ENCODE data around the gene RAB6B.

RAB6B gene

DNA sequence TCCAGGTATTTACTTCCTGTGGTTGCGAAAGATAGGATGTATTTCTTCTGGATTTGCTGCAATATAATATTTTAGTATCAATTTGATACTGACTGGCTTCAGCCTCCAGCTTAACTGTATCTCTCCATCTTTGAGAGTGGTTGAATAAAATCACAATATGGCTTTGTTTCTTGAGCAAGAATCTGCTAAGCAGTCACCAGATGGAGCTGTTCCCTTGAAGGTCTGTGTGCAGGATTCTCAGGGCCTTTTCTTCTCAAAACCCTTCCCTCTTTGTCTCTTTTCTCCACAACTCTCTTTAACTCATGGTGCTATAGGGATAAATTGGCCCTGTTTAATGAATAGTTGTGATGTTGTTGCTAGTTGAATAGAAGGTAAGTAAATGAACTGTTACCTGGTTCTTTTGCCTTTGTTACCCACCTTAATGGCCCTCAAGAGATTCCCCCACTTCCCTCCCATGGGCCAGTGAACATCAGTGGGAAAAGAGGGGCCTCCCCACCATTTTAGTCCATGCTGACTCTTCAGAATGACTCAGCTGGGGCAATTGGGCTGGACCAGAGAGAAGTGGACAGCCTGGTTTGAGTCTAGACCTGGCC is 34.8 kb upstream of the RAB6B start:
- peak; percentile 34 for DNase-seq

DNA sequence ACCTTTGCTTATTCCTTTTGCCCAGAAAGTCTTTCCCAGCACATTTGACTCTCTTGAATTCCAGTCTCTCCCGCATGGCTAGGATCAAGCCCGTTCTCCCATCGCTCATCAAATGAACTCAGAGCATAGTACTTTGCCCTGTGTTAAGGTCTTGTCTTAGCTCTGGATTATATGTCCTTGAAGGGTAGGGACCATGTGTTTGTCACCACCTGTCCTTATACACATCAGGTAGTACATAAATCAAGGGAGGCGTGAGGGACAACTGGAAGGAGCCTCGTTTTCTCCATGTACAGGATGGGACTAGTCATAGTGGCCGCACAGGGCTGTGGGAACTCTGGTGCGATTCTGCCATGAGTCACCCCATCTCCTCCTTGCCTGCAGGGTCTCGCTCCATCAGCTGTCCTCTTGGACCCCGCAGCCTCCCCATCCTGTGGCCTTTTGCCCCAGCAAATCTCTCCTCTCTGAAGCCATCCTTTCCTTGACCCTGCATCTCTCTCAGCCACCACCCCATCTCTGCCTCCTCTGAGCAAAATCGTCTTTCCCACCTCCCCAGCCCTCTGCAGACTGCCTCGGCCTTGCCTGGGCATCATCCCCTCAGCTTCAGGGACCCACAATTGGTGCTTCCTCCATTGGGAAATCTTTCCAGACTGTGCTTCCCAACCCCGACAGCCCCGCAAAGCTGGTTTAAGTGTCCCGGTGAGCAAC is 33.4 kb upstream of the RAB6B start:
- no peak for DNase-seq

DNA sequence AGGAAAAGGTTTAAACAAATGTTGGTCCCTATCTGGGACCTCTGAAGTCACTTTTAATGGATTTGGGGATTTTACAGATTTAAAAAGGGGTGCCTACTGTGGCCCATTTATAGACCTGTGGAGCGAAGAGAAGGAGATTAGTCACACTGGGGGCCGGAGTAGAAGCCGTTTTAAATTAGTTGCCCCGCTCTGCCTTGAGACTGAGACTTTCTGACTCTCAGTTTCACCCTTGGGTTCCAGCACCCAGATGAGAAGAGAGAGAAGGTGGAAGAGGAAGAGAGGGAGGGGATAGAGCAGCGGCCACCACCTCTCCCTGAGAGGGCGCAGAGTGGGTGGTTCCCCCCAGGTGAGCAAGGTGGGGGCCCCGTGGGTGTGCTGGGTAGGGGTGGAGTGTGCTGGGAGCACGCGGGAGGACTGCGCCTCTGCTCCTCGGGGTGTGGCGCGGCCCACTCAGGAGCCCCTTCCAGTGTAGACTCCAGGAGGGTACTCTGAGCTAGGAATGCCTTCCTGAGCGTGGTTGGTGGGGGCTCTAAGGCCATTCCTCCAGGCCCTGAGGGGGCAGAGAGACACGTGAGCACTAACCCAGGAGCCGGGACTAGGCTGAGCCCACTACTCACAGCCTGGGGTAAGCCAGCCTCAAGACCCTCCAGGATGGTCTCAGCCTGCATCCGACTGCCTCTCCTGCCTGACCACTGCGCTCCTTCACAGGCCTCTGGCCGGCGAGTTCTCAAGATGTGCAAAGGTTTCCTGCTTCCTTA is 32.6 kb upstream of the RAB6B start:
- DNase-seq, result no peak

DNA sequence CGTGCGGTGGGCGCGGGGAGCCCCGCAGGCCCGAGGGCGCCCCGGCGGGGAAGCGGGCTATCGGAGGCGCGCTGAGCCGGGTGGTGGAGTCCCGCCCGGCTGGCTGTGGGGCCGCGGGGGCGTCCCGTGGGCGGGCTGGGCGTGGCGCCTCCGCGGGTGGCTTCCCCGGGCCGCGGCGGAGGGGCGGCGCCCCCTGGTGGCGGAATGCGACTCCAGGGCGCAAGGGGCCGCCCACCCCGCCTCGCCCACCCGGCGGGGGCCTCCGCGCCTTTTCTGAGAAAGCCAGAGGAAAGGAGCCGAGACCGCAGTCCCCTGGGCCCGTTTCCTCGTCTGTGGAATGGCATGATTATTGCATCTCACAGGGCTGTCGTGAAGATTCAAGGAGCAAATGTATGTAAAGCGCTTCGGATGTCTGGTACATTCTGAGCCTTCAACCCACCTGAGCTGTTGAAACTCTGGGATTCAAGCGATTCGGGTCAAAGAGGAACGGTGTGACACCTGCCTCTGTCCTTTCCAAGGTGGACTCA is 31.9 kb upstream of the RAB6B start:
- peak; percentile 29 for DNase-seq

DNA sequence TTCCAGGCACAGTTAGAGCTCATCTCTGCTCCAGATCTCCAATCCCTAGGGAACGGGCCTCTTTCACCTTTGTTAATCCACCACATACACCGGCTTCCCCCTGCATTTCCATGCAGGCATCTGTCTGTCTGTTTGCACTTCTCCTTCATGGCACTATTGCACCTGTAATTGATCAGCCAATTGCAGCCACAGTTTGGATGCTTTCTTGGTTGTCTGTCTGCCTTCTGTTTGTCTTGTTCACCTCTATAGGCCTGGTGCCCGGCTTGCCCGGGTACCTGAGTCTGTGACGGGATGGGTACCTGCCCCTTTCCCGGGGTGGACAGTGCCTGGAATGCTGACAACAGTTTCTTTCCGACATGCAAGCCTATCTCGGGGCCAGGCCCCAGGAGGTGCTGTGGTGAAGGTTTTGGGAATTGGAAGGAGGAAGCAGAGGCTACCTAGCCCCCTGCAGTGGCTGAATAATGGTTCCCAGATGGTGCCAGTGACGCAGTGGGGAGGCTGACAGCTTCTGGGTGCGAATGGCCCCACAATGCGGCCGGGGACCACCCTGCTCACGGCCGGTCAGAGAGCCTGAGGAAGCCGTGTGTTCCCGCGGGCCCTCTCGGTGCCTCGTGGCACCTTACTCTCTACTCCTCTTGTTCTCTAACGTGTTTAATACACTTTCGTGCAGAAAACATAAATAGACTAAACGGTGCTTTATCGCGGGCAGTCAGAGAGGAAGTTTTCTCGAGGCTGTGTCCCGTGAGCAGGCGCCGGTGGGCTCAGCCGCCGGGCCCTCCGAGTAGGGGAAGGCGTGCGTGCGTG is 31.3 kb upstream of the RAB6B start:
- DNase-seq, result no peak

DNA sequence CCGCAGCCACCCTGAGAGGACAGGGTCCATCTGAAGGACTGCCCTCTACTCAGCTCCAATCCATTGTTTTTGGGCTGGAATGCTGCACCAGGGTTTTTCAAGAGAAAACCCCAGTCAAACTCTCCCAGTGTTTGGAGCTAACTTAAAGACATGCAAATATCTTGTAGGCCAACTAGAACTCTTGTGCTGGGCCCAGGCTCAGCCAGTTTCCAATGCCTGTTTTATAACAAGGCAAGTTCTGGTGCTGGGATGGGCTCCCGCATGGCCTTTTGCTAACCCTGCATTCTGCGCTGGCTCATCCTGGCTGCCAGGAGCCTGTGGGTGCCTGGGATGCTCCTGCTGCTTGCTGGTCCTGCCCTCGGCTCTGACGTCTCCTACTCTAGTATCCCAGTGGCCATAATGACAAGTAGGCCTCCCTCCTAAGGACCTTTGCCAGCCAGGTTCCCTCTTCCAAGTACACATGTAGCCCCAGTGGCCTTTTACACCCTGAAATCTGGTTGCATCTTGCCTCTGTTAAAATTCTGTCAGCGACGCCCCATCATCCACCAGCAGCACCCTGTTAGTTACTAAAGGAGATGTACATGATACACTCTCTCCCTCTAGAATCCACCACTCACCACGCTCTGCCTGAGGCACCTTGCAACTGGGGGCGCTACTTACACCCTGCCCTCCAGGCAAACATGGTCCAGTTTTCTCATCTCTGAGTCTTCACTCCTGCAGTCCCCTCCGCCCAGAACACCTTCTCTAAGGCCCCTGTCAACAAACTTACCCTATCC is 30.5 kb upstream of the RAB6B start:
- no peak for DNase-seq

DNA sequence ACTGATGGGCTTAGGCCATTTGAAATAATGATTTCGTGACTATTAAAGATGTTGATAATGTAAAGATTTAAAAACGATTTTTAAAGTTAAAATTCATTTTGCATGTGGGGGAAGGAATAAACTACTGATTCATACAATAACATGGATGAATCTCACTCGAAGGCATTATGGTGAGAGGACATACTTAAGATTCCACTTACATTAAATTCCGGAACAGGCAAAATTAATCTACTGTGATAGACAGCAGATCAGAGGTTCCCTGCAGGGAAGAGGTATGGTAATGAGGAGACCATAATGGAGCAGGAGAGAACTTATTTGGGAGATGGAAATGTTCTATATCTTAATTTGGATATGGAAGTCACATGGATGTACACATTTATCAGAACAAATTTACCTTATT is 28.4 kb upstream of the RAB6B start:
- DNase-seq, result no peak

DNA sequence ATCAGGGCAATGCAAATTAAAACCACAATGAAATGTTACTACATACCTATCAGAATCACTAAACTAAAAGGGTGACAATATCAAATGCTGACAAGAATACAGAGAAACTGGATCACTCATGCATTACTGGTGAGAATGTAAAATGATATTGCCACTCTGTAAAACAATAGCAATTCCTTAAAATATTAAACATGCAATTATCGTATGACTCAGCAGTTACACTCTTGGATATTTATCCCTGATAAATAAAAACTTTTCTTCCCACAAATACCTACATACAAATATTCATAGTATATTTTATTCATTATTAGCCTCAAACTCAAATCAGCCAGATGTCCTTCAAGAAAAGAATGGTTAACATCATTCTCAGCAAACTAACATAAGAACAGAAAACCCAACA is 25.9 kb upstream of the RAB6B start:
- no peak for DNase-seq

DNA sequence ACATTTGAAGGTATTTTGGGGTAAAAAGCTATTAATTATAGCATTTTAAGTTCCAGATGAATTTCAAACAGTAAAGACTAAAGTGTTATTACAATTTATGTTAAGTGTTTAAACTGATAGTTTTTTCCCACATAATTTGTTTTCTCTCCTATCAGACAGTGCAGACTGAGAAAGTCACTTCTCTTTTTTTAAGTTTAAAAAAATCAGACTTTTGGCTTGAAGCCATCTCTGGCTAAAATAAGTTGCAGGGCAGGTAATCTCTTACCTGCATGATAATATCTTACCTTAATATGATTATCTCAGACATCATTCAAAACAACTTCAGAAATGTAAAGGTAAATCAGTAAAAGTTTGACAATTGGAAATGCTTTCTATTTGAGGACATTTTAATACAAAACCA is 21.5 kb upstream of the RAB6B start:
- DNase-seq, result no peak

DNA sequence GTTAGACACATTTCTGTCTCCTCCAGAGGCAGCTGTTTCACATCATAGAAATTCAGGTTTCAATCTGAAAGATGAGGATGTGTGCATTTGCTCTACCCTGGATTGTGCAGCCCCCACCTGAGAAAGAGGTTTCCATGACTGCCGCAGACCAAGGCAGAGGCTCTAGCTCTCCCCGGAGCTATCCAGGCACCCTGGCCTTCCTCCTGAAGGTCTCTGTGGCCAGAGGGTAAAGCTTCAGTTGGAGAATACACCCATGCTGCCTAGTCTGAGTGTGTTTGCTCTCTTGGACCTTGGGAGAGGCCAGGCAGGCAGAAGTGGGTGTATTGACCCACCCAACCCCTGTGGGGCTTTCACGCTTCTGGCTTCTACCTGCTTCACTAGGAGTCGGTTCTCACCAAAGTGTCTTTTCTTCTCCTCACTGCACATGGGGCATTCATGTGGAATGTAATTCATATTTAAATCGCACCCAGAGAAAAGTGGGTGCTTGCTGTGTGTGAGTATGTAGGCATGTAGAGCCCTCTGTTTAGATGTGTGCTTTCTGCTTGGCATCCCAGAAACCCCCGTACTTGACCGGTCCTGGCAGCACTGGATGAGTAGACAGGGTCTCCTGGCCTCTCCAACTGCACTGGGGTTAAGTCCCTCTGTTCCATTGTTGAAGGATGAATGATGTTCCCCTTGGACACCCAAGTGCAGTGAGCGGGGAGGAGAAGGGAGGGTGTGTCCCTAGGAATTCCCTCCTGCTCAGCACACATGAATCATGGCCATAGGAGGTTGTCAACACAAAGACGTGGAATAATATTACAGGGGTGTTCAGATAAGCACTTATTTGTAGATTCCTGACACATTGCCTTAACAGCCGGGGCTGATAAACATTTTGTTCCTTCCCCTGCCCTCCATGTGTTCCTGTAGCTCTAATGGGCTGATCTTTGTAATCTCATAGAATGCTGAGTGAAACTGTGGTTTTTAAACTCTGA is 20.3 kb upstream of the RAB6B start:
- no peak for DNase-seq

DNA sequence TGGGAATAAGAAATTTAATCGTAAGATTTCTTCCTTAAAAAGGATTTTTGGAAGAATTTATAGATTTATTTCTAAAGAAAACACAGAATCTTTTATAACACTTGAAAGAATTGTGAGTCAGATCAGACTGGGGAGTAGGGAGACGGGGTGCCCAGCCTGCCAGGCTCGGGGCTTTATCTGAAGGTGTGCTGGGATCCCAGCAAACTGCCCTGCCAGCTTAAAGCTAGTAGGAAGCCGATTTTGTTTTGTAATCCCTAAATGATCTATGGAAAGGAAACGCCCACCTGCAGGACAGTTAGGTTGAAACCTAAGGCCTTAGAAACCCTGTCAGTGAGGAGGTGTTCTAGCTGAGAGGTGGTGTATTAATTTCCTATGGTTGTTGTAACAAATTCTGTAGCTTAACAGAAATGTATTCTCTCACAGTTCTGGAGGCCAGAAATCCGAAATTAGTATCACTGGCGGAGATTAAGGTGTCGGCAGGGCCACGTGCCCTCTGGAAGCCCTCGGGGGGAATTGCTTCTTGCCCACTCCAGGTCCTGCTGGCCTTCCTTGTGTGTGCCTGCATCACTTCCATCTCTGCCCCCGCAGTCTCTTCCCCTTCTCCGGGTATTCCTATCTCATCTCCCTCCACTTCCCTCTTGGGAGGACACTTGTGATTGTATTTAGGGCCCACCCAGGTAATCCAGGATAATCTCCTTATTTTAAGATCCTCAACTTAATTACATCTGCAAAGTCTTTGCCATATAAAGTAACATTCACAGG is 19.3 kb upstream of the RAB6B start:
- DNase-seq, result no peak

DNA sequence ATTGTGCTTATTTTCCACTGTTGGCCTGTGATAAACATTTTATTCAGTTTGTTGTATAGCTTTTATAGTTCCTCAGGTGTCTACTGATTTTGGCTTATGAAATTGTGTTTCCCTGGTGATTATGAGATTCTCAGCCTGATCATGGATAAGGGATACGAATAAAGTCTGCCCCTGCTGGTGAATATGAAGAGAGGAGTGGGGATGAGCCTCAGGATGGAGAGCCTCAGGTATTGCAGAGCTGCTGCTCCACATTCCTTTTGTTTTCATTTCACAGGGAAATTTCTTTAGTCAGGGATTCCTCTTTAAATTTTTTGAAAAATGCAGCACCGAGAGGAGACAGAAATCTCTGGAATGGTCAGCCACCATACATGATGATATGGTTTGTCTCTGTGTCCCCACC is 14.7 kb upstream of the RAB6B start:
- DNase-seq, result no peak

DNA sequence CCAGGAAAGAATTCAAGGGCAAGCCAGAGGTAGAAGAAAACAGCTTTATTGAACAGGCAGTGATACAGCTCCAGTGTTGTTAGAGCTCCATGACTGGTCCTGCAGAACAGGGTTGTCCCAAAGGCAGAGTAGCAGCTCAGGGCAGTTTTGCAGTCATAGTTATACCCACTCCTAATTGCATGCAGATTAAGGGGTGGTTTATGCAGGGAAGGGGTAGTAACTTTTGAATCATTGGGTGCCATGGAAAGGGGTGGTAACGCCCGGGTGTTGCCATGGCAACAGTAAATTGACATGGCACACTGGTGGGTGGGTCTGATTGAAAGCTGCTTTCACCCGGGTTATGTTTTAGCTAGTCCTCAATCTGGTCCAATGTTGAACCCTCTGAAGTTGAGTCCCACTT is 9.7 kb upstream of the RAB6B start:
- DNase-seq, result no peak

DNA sequence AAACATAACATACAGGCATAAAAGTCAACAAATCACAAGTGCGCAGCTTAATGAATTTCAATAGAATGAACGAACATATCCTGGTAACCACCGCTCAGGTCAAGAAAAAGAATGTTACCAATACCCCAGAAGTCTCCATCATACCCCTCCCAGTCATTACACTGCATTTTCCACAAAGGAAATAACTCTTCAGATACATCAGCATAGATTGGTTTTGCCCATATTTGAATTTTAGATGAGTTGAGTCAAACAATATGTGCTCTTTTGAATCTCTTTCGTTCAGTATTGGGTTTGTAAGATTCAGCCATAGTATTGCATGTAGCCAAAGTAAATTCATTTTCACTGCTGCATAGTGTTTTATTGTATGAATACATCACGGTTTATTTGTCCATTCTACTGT is 6.2 kb upstream of the RAB6B start:
- DNase-seq, result no peak

DNA sequence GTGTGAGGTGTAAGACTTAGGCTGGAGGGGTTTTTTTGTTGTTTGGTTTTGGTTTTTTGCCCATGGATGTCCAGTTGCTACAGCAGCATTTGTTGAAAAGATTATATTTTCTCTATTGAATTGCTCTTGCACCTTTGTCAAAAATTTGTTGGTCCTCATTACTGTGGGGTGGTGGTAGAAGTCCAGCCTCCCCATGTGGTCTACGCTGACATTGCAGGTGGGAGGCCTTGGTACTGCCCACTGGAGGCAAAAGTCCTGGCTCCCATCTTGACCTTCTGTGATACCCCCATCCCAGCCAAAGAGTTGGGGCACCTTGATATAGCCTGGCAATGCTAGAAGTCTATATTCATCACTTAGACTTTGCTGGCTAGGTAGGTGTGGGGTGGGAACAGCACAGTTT is 5.4 kb upstream of the RAB6B start:
- DNase-seq, result no peak

DNA sequence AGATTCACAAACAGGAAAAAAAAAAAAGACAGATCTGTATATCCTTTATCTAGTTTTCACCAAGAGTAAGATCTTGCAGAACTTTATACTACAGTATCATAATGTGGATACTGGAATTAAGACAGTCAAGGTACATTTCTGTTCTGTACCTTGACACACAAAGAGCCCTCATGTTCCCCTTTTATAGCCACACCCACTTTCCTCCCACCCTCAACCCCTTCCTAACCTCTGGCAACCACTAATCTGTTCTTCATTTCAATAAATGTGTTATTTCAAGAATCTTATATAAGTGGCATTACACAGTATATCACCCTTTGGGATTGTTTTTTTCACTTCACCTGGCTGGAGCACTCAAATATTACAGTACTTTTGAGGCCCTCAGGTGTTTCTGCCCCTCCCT is 3.6 kb upstream of the RAB6B start:
- no peak for DNase-seq

DNA sequence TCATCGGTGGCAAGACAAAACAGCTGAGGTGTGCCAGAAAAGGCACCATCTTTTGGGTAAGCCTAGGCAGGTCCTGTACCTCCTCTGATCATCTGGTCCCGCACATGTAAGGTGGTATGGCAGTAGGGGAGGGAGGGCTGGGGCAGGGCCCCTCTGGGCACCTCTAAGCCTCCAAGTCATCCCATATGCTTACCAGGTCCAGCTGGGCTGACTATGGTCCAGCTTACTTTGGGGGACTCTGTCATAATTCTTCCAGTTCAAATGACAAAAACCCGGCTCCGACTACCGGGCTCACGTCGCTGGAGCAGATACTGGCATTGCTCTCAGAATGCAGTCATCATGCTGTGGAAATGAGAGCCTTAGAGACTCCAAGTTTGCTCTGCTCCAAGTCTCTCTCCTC is 1.9 kb upstream of the RAB6B start:
- DNase-seq, result no peak

DNA sequence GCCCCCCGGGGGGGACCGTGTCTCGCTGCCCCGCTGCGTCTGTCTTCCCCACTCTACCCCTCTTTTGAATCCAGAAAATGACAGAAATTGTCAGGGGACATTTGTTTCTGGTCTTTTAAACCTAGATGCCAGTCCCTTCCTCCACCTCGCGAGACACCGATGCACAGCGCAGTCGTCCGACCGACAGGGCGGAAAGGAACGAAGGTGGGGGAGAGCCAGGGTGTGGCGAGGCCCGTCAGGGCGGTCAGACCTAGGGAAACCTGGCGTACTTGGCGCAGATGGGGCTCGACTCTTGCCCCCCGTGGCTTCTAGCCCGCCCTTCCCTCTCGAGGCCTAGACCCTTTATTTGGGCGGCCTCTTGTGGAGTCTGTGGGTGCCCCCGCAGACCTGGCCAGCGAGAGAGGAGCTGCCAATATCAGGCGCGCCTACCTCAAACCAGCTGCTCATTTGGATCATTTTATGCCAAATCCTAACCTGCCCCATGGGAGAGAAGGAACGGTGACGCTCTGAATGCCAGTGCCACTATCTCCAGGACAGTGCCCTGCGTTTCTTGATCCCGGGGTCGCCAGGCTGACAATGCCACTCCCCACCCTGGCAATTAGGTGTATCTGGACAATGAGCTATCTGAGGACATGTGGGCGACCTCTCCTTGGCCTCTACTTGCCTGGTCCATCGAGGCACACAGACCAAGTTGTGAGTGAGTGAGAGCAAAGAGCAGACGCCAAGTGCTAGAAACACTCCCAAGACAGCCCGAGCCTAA is 500 bp upstream of the RAB6B start:
- no peak for DNase-seq

DNA sequence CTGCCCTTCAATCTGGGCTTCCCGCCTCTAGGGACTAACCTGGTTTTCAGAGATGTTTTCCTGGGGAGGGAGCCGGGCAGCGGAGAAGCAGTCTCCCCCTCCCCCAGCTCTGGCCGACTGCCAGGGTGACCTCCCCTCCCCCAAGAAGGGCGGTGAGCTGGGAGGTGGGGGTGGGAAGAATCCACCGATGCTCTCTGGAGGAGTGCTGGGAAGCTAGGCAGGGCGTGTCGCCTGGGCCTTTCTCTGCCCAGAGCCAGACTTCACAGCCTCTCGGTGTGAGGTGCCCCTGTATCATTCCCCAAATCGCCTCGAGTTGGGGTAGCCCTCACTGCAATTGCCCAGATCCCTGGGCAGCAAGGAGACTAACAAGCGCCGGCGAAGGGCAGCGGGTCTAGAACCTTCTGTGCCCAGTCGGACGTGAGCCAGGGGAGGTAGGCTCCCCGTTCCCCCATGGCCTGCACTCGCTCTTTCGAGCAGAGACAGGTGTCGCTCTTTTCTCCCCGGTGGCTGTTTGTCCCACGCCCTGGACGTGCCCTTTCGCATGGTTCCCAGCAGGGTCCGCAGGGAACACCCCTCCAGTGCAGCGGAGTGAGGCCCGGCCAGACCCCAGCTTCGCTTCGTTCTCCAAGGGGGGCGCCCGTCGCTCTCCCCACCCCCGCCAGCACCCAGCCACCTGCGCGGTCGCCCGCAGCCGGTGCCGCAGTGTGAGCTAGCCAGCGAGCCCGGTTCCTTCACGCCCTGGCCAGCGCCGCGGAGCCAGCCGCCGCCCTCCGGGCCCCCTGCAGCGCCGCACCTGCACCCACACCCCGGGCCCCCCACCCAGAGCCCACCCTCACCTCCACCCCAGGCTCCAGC is 1.1 kb downstream of the RAB6B start:
- no peak for DNase-seq
